ENCODE data around the gene TMEM200B. TPM values are rescaled to one million over a fixed set of nuclear protein-coding genes. Genes with fewer than 3 reads are reported as not detected.

TMEM200B gene
- total and polyA plus RNA-seq, 10 of the 15 experiments (the other 5 are each of a cell fraction or from before 2014, with no cell fraction given) = 0.03 to 1.4 (median 0.08) TPM; not detected in 3

DNA sequence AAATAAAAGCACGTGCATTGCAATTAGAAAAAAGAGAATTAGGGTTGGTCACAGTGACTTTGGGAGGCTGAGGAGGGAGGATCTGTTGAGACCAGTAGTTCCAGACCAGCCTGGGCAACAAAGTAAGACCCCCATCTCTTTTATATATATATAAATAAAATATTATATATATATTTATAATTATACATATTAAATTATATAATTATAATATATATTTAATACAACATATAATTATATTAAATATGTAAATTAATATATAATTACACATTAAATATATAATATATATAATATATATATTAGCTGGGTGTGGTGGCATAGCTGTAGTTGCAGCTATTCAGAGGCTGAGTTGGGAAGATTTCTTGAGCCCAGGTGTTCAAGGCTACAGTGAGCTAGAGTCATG is 23.2 kb downstream of the TMEM200B start:
- no peak overlapping the region for H3K4me3 ChIP-seq
- H3K36me3 ChIP-seq (ENCODE audit: control insufficient read depth in 2 of 2, insufficient read depth in 2 of 2, low read length in 1 of 2) = no peaks in the 10 kb centered on the region; a peak in 1 of 4 replicates
- H3K79me2 ChIP-seq (ENCODE audit: control insufficient read depth, insufficient read depth, low read length) = no peaks in the 10 kb centered on the region
- intact Hi-C loops (cut with micrococcal nuclease; ENCODE audit: unreplicated experiment) = no loop called here
- H3K4me1 ChIP-seq (ENCODE audit: control insufficient read depth, insufficient read depth, low read length) = no peaks in the 10 kb centered on the region
- ChIA-PET SMC1A (ENCODE audit: uncharacterized antibody, unreplicated experiment) (no interaction called here), RAD21 (ENCODE audit: unreplicated experiment) (no interaction called here), CTCF (interaction anchor here (0.6 to 0.8 kb wide), 2 partner anchors 32 to 223 kb away, joined by 3 read pairs; no protein-coding TSS in a partner anchor), POLR2A (no interaction called here)
- no peaks in the 10 kb centered on the region for H3K27me3 ChIP-seq (replicated peaks in 1 of 2; ENCODE audit: control insufficient read depth in 2 of 2, insufficient read depth in 2 of 2, low read length in 1 of 2)
- H4K20me1 ChIP-seq (ENCODE audit: control insufficient read depth, insufficient read depth) = no peaks in the 10 kb centered on the region
- no peak overlapping the region for H2AFZ ChIP-seq (ENCODE audit: control insufficient read depth, low read depth, low read length)
- H3K9me3 ChIP-seq (replicated peaks; ENCODE audit: control insufficient read depth, insufficient read depth, low read length) = no peaks in the 10 kb centered on the region
- no peak overlapping the region for H3K4me2 ChIP-seq (ENCODE audit: control insufficient read depth, insufficient read depth)
- H3K27ac ChIP-seq (ENCODE audit: control insufficient read depth, insufficient read depth) = no peak overlapping the region
- TF ChIP-seq NR2F1 (conservative IDR thresholded peaks at IDR 0.05) = no peak
- no peak overlapping the region for H3K9ac ChIP-seq (ENCODE audit: control insufficient read depth, insufficient read depth, low read length)
- FAIRE-seq = no peak
- no peak for DNase-seq (ENCODE audit: low read depth, low spot score)
- no peak for ATAC-seq
- in situ Hi-C loops (cut with MboI) = no loop called here
- BruUV-seq (replicated peaks) = no TSS peak
- WGBS (ENCODE audit: insufficient coverage, insufficient replicate concordance, low lambda C conversion rate, missing lambda C conversion rate) = 94% methylated on average over 1 of the region's 1 CpG

DNA sequence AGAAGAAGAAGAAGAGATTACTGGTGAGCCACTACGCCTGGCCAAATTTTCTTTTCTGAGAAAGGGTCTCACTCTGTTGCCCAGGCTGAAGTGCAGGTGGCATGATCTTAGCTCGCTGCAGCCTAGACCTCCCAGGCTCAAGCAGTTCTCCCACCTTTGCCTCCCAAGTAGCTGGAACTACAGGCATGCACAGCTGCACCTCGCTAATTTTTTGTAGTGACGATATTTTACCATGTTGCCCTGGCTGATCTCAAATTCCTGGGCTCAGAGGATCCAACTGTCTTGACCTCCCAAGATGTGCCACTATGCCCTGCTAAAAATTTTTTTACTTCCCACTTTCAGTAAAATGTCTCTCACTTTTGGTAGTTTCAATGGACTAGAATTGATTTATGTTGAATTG is 24.4 kb downstream of the TMEM200B start:
- ChIA-PET RAD21 (ENCODE audit: unreplicated experiment) (no interaction called here), SMC1A (ENCODE audit: uncharacterized antibody, unreplicated experiment) (interaction anchor here (1.0 kb wide), 1 partner anchor 521 kb away, joined by 4 read pairs; no protein-coding TSS in a partner anchor), CTCF (no interaction called here), POLR2A (no interaction called here)
- Histone ChIP-seq H4K20me1 (ENCODE audit: control insufficient read depth, insufficient read depth) (no peaks in the 10 kb centered on the region), H3K79me2 (ENCODE audit: control insufficient read depth, insufficient read depth, low read length) (no peaks in the 10 kb centered on the region), H3K27ac (ENCODE audit: control insufficient read depth, insufficient read depth) (no peak overlapping the region), H3K9me3 (replicated peaks; ENCODE audit: control insufficient read depth, insufficient read depth, low read length) (no peaks in the 10 kb centered on the region), H3K9ac (ENCODE audit: control insufficient read depth, insufficient read depth, low read length) (no peak overlapping the region), H3K27me3 (replicated peaks in 1 of 2; ENCODE audit: control insufficient read depth in 2 of 2, insufficient read depth in 2 of 2, low read length in 1 of 2) (no peaks in the 10 kb centered on the region), H3K4me3 (no peak overlapping the region), H2AFZ (ENCODE audit: control insufficient read depth, low read depth, low read length) (no peak overlapping the region), H3K4me2 (ENCODE audit: control insufficient read depth, insufficient read depth) (no peak overlapping the region), H3K4me1 (ENCODE audit: control insufficient read depth, insufficient read depth, low read length) (no peaks in the 10 kb centered on the region), H3K36me3 (ENCODE audit: control insufficient read depth in 2 of 2, insufficient read depth in 2 of 2, low read length in 1 of 2) (no peaks in the 10 kb centered on the region; a peak in 1 of 4 replicates)
- no peak for DNase-seq (ENCODE audit: low read depth, low spot score)
- FAIRE-seq = no peak
- intact Hi-C loops (cut with micrococcal nuclease; ENCODE audit: unreplicated experiment) (no loop called here), in situ Hi-C loops (cut with MboI) (no loop called here)
- no TSS peak for BruUV-seq (replicated peaks)
- WGBS (ENCODE audit: insufficient coverage, insufficient replicate concordance, low lambda C conversion rate, missing lambda C conversion rate) = 77% methylated on average over 4 of the region's 4 CpGs
- no peak for ATAC-seq
- no peak for TF ChIP-seq SUZ12 (IDR thresholded peaks at IDR 0.05; ENCODE audit: unreplicated experiment)
- TF ChIP-seq EED (IDR thresholded peaks at IDR 0.05; ENCODE audit: low read depth) = no peak
- TF ChIP-seq RFX5 (IDR thresholded peaks at IDR 0.05; ENCODE audit: low read depth, low read length) = no peak
- TF ChIP-seq IRF4 (IDR thresholded peaks at IDR 0.05; ENCODE audit: low read depth, low read length) = no peak
- no peak for TF ChIP-seq NR2C1 (IDR thresholded peaks at IDR 0.05)
- TF ChIP-seq CBX3 (IDR thresholded peaks at IDR 0.05; ENCODE audit: borderline replicate concordance, low read depth) = no peak
- no peak for TF ChIP-seq SIN3A (IDR thresholded peaks at IDR 0.05; ENCODE audit: low read depth, low read length)
- TF ChIP-seq RB1 (IDR thresholded peaks at IDR 0.05; ENCODE audit: borderline replicate concordance) = no peak
- TF ChIP-seq POLR2AphosphoS5 (IDR thresholded peaks at IDR 0.05; ENCODE audit: low read length) = no peak
- no peak for TF ChIP-seq ZNF384 (IDR thresholded peaks at IDR 0.05; ENCODE audit: borderline replicate concordance, low read depth, low read length)
- TF ChIP-seq SUPT20H (IDR thresholded peaks at IDR 0.05; ENCODE audit: borderline replicate concordance, control insufficient read depth, low read depth, low read length) = no peak
- TF ChIP-seq ZNF622 (IDR thresholded peaks at IDR 0.05) = no peak
- no peak for TF ChIP-seq TAF1 (IDR thresholded peaks at IDR 0.05; ENCODE audit: borderline replicate concordance, low read depth, low read length)
- no peak for TF ChIP-seq POLR2A (IDR thresholded peaks at IDR 0.05; ENCODE audit: low read depth, low read length)
- TF ChIP-seq NFXL1 (IDR thresholded peaks at IDR 0.05; ENCODE audit: borderline replicate concordance) = no peak
- TF ChIP-seq, protein P1, sequence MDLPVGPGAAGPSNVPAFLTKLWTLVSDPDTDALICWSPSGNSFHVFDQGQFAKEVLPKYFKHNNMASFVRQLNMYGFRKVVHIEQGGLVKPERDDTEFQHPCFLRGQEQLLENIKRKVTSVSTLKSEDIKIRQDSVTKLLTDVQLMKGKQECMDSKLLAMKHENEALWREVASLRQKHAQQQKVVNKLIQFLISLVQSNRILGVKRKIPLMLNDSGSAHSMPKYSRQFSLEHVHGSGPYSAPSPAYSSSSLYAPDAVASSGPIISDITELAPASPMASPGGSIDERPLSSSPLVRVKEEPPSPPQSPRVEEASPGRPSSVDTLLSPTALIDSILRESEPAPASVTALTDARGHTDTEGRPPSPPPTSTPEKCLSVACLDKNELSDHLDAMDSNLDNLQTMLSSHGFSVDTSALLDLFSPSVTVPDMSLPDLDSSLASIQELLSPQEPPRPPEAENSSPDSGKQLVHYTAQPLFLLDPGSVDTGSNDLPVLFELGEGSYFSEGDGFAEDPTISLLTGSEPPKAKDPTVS (IDR thresholded peaks at IDR 0.05; ENCODE audit: low read depth, low read length) = no peak
- no peak for TF ChIP-seq FOS (IDR thresholded peaks at IDR 0.05; ENCODE audit: borderline replicate concordance, extremely low read depth, insufficient read length)
- TF ChIP-seq MXI1 (IDR thresholded peaks at IDR 0.05; ENCODE audit: low read depth, low read length) = no peak
